Measurements from ENCODE around the gene GPC6.
"Not testable (repeated sequence)": the region's sequence is repeated elsewhere in the genome, so short reads cannot be mapped to it uniquely, and the experiment has no call there.

The GPC6 gene

GRCh38 chr13:93454676-93455235 is 228.1 kb downstream of the GPC6 start:
- not testable (repeated sequence) for DNase-seq

GRCh38 chr13:93455861-93456260 is 229.3 kb downstream of the GPC6 start:
- no peak for DNase-seq

GRCh38 chr13:93460005-93460404 is 233.4 kb downstream of the GPC6 start:
- DNase-seq = no peak

GRCh38 chr13:93462151-93462550 is 235.5 kb downstream of the GPC6 start:
- no peak for DNase-seq

- no peak for DNase-seq
These were observed 240.0 kb downstream of the GPC6 start for GRCh38 chr13:93466502-93467036.

GRCh38 chr13:93467175-93467574 is 240.6 kb downstream of the GPC6 start:
- no peak for DNase-seq

- no peak for DNase-seq
These were observed 241.8 kb downstream of the GPC6 start for GRCh38 chr13:93468433-93468832.

GRCh38 chr13:93472296-93472695 is 245.7 kb downstream of the GPC6 start:
- DNase-seq = no peak

- no peak for DNase-seq
These were observed 246.2 kb downstream of the GPC6 start for GRCh38 chr13:93472814-93473296.

- no peak for DNase-seq
These were observed 247.0 kb downstream of the GPC6 start for GRCh38 chr13:93473441-93474270.

- no peak for DNase-seq
These were observed 249.6 kb downstream of the GPC6 start for GRCh38 chr13:93476175-93476574.

- DNase-seq = no peak
These were observed 250.6 kb downstream of the GPC6 start for GRCh38 chr13:93477238-93477637.

- no peak for DNase-seq
These were observed 254.0 kb downstream of the GPC6 start for GRCh38 chr13:93480553-93481106.

- DNase-seq = not testable (repeated sequence)
These were observed 269.5 kb downstream of the GPC6 start for GRCh38 chr13:93496117-93496516.

GRCh38 chr13:93496985-93497673 is 270.5 kb downstream of the GPC6 start:
- no peak for DNase-seq

GRCh38 chr13:93499991-93500390 is 273.4 kb downstream of the GPC6 start:
- no peak for DNase-seq

- DNase-seq = no peak
These were observed 275.5 kb downstream of the GPC6 start for GRCh38 chr13:93502071-93502470.

GRCh38 chr13:93502987-93503615 is 276.5 kb downstream of the GPC6 start:
- DNase-seq = no peak

GRCh38 chr13:93505104-93505952 is 278.7 kb downstream of the GPC6 start:
- no peak for DNase-seq

- no peak for DNase-seq
These were observed 284.4 kb downstream of the GPC6 start for GRCh38 chr13:93511011-93511410.

GRCh38 chr13:93515267-93515666 is 288.7 kb downstream of the GPC6 start:
- DNase-seq = no peak

GRCh38 chr13:93517658-93518057 is 291.1 kb downstream of the GPC6 start:
- DNase-seq = no peak
